ENCODE data around the gene CDCP2.

CDCP2 gene

GRCh38 chr1:54152696-54153095 lies at the start of gene CDCP2:
TSS of gene CDCP2 (minus strand) at chr1:54153000. CDS start at chr1:54152922, 78 bp downstream.
- TF ChIP-seq SNAI2 (CRISPR knock-in tag; IDR thresholded peaks at IDR 0.05): no peak
- no peak for TF ChIP-seq CSRNP3 (CRISPR knock-in tag; IDR thresholded peaks at IDR 0.05)
- no peak for TF ChIP-seq POU6F1 (CRISPR knock-in tag; IDR thresholded peaks at IDR 0.05; ENCODE audit: borderline replicate concordance, low read depth)
- no peak for TF ChIP-seq ZNF565 (CRISPR knock-in tag; conservative IDR thresholded peaks at IDR 0.05; ENCODE audit: low read depth)
- no peak for TF ChIP-seq TOX (CRISPR knock-in tag; IDR thresholded peaks at IDR 0.05; ENCODE audit: borderline replicate concordance)
- TF ChIP-seq ZFP30 (CRISPR knock-in tag; IDR thresholded peaks at IDR 0.05): no peak
- TF ChIP-seq ZC3H10 (CRISPR knock-in tag; IDR thresholded peaks at IDR 0.05): no peak
- no peak for TF ChIP-seq ZFP3 (CRISPR knock-in tag; IDR thresholded peaks at IDR 0.05)
- no peak for ATAC-seq

- TF ChIP-seq ZNF565 (CRISPR knock-in tag; conservative IDR thresholded peaks at IDR 0.05; ENCODE audit: low read depth): no peak
- TF ChIP-seq SNAI2 (CRISPR knock-in tag; IDR thresholded peaks at IDR 0.05): no peak
- no peak for TF ChIP-seq ESRRG (CRISPR knock-in tag; IDR thresholded peaks at IDR 0.05)
- TF ChIP-seq GLIS3 (CRISPR knock-in tag; IDR thresholded peaks at IDR 0.05): no peak
- no peak for TF ChIP-seq CSRNP3 (CRISPR knock-in tag; IDR thresholded peaks at IDR 0.05)
- ATAC-seq: peak; percentile 33
These were observed 47.8 kb upstream of the CDCP2 start for GRCh38 chr1:54200519-54200997.

- peak; percentile 99 for ATAC-seq
- TF ChIP-seq ZFP30 (CRISPR knock-in tag; IDR thresholded peaks at IDR 0.05) (no peak), POU6F1 (CRISPR knock-in tag; IDR thresholded peaks at IDR 0.05; ENCODE audit: borderline replicate concordance, low read depth) (no peak), PATZ1 (CRISPR knock-in tag; IDR thresholded peaks at IDR 0.05; ENCODE audit: borderline replicate concordance) (no peak), ZFP3 (CRISPR knock-in tag; IDR thresholded peaks at IDR 0.05) (no peak), ZNF565 (CRISPR knock-in tag; conservative IDR thresholded peaks at IDR 0.05; ENCODE audit: low read depth) (no peak), ZNF70 (CRISPR knock-in tag; IDR thresholded peaks at IDR 0.05) (no peak), CSRNP3 (CRISPR knock-in tag; IDR thresholded peaks at IDR 0.05) (no peak)
These were observed 47.1 kb upstream of the CDCP2 start, which contains the start of the genes CYB5RL and MRPL37 for GRCh38 chr1:54199765-54200518. TSS of gene CYB5RL (minus strand) at chr1:54200030. CDS start at chr1:54195616, 4,414 bp downstream. TSS of gene MRPL37 (plus strand) at chr1:54200167. CDS start at chr1:54200244, 77 bp downstream.

- peak; percentile 7; the same call in 2 of the 3 replicates for ATAC-seq
- TF ChIP-seq BACH2 (CRISPR knock-in tag; IDR thresholded peaks at IDR 0.05; ENCODE audit: borderline replicate concordance) (no peak), ESRRG (CRISPR knock-in tag; IDR thresholded peaks at IDR 0.05) (no peak), CSRNP3 (CRISPR knock-in tag; IDR thresholded peaks at IDR 0.05) (no peak), ZNF565 (CRISPR knock-in tag; conservative IDR thresholded peaks at IDR 0.05; ENCODE audit: low read depth) (no peak), TSHZ2 (CRISPR knock-in tag; IDR thresholded peaks at IDR 0.05) (no peak), TCF4 (CRISPR knock-in tag; IDR thresholded peaks at IDR 0.05; ENCODE audit: borderline replicate concordance) (no peak)
These were observed 46.5 kb upstream of the CDCP2 start for GRCh38 chr1:54199151-54199764.

All from SK-N-SH treated with all-trans-retinoic acid at 6 μM for 48 hours (cell line).